Sigmoid colon (tissue), 7 donors: ENCODE measurements around the gene KRT83. TPM values are rescaled to one million over a fixed set of nuclear protein-coding genes. Genes with fewer than 3 reads are reported as not detected.

ENCODE experiments used
- DNase-seq: peaks from one replicate; pipeline ENCODE4 v3.0.0-alpha.2; 2019
- H3K27ac ChIP-seq, 4 donors: fragments of 200-600 bp; sonication (generic); one replicate each; pipeline ENCODE4 v1.5.1; 2016 to 2019; ENCODE audit warnings: mild to moderate bottlenecking in 1 of 4
- H3K27me3 ChIP-seq, 3 donors: fragments of 200-600 bp; sonication (generic); one replicate each; pipeline ENCODE4 v1.5.1; 2019; ENCODE audit warnings: mild to moderate bottlenecking in 1 of 3
- H3K36me3 ChIP-seq, 4 donors: fragments of 200-600 bp; sonication (generic); one replicate each; pipeline ENCODE4 v1.5.1; 2016 to 2019
- H3K4me1 ChIP-seq, 4 donors: fragments of 200-600 bp; sonication (generic); one replicate each; pipeline ENCODE4 v1.5.1; 2017 to 2019
- H3K4me3 ChIP-seq, 4 donors: fragments of 200-600 bp; sonication (generic); one replicate each; pipeline ENCODE4 v1.5.1; 2017 to 2019; ENCODE audit warnings: mild to moderate bottlenecking in 2 of 4, moderate library complexity in 1 of 4
- H3K9me3 ChIP-seq, 4 donors: fragments of 200-600 bp in 3 of 4; sonication (generic) in 3 of 4; one replicate each; pipeline versions ENCODE4 v1.5.1 to v1.6.1; 2013 to 2019
- CTCF ChIP-seq, 4 experiments: fragments of 450-650 bp in 3 of 4; fragments of 200-600 bp in 1 of 4; IDR thresholded peaks; one replicate each; pipeline ENCODE4 v1.5.1; 2016 to 2019; ENCODE audit warnings: antibody characterized with exemption in 4 of 4, mild to moderate bottlenecking in 3 of 4, moderate library complexity in 2 of 4
- EP300 ChIP-seq, 4 donors: sonication (generic); formaldehyde crosslinking; IDR thresholded peaks; one replicate each; pipeline ENCODE4 v1.6.1; 2017; ENCODE audit warnings: antibody characterized with exemption in 4 of 4
- POLR2A ChIP-seq, 2 donors: fragments of 450-650 bp; IDR thresholded peaks; one replicate each; pipeline ENCODE4 v1.6.1; 2016; ENCODE audit warnings: antibody characterized with exemption in 2 of 2, mild to moderate bottlenecking in 2 of 2, moderate library complexity in 2 of 2
- POLR2AphosphoS5 ChIP-seq, 4 donors: sonication (generic); formaldehyde crosslinking; IDR thresholded peaks; one replicate each; pipeline ENCODE4 v1.6.1; 2017; ENCODE audit warnings: antibody characterized with exemption in 4 of 4
- WGBS, 2 donors: extraction: QIAGEN DNeasy Blood & Tissue Kit; methylation state at CpG; one replicate each; pipeline ENCODE4 v1.1.7; 2013; 5-methylcytosine and 5-hydroxymethylcytosine counted together
- intact Hi-C: fragments of 100-400 bp; cut with DNase I; formaldehyde crosslinking; loops from one replicate; pipeline ENCODE4 v1.15.1; 2023
- polyA plus RNA-seq, 3 donors: library from polyadenylated mRNA; stranded (reverse); fragments of 200-250 nt; gene quantifications; one replicate each; pipeline ENCODE4 v1.2.3, GENCODE V29; 2013
- total RNA-seq, 4 donors: library from RNA; depleted of rRNA; stranded (reverse); fragments of >200 nt; gene quantifications; one replicate each; pipeline ENCODE4 v1.1.0, GENCODE V29; 2016
- donor health status: healthy with polysubstance abuse.
- donor health status: Bipolar disorder and iron deficiency.
- donor health status: healthy.

The KRT83 gene
- total RNA-seq (not detected), polyA plus RNA-seq (not detected)

DNA sequence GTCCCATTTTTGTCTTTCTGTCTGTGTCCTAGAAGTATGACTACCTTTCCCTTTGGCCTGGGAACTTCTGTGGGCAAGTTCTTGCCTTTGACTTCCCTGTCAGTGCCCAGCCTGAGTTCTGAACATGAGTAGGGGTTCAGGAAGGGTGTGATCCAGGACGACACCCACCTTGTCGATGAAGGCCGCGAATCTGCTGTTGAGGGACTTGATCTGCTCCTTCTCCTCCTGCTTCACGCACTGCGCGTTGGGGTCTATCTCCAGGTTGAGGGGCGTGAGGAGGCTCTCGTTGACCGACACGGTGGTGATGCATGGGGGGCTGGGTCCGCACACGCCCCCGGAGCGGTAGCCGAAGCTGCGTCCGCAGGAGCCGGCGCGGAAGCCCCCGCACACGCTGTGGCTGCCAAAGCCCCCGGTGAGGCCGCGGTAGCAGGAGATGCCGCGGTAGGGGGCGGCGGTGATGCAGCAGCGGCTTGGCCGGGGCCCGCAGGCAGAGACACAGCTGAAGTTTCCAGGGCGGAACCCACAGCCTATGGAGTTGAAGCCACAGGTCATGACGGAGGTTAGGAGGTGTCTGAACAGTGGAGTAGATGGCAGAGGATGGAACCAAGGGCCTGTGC lies at the start of gene KRT83:
Gene KRT83, minus strand, starts transcription at position 615 of the 617 bp plus-strand sequence. Its CDS starts 63 bp downstream, at position 552.
- Histone ChIP-seq H3K4me3 (no peak within 1 kb of the TSS), H3K27ac (no peak within 1 kb of the TSS), H3K36me3 (no peaks in the 10 kb centered on the region), H3K9me3 (no peaks in the 10 kb centered on the region), H3K27me3 (peaks cover 0 to 5% (median 0%) of the 10 kb centered on the region in 3 donors), H3K4me1 (peaks cover 0 to 10% (median 0%) of the 10 kb centered on the region in 4 donors)
- 76 to 81% methylated on average over 35 of the region's 35 CpGs for WGBS, 2 donors
- no peak for DNase-seq
- TF ChIP-seq CTCF (IDR thresholded peaks at IDR 0.05) (no peak), POLR2AphosphoS5 (IDR thresholded peaks at IDR 0.05) (no peak), POLR2A (IDR thresholded peaks at IDR 0.05) (no peak), EP300 (IDR thresholded peaks at IDR 0.05) (no peak)
- intact Hi-C loops: no loop called here

- H3K4me1 ChIP-seq: peaks cover 0 to 15% (median 0%) of the 10 kb centered on the region in 4 donors
- no peak overlapping the region for H3K27ac ChIP-seq
- 80% methylated on average over 6 of the region's 6 CpGs for WGBS, 2 donors
- H3K9me3 ChIP-seq: no peaks in the 10 kb centered on the region
- no peaks in the 10 kb centered on the region for H3K36me3 ChIP-seq
- no peak overlapping the region for H3K4me3 ChIP-seq
- no peak for TF ChIP-seq POLR2A (IDR thresholded peaks at IDR 0.05)
- intact Hi-C loops: loop anchor here (5.0 to 10.0 kb wide), 2 partner anchors 212 to 615 kb away; no protein-coding TSS in a partner anchor
- no peaks in the 10 kb centered on the region for H3K27me3 ChIP-seq
- no peak for DNase-seq
Observed at GRCh38 chr12:52369809-52370208, 48.6 kb upstream of the KRT83 start.

GRCh38 chr12:52369211-52369610 lies 48.0 kb upstream of the KRT83 start:
- WGBS, 2 donors: 71 to 72% methylated on average over 3 of the region's 3 CpGs
- Histone ChIP-seq H3K27ac (no peak overlapping the region), H3K27me3 (no peaks in the 10 kb centered on the region), H3K36me3 (no peaks in the 10 kb centered on the region), H3K4me1 (peaks cover 0 to 15% (median 0%) of the 10 kb centered on the region in 4 donors), H3K9me3 (no peaks in the 10 kb centered on the region), H3K4me3 (no peak overlapping the region)
- no peak for DNase-seq
- intact Hi-C loops: no loop called here
- TF ChIP-seq POLR2AphosphoS5 (IDR thresholded peaks at IDR 0.05) (no peak), EP300 (IDR thresholded peaks at IDR 0.05) (no peak), POLR2A (IDR thresholded peaks at IDR 0.05) (no peak), CTCF (IDR thresholded peaks at IDR 0.05) (no peak)

DNA sequence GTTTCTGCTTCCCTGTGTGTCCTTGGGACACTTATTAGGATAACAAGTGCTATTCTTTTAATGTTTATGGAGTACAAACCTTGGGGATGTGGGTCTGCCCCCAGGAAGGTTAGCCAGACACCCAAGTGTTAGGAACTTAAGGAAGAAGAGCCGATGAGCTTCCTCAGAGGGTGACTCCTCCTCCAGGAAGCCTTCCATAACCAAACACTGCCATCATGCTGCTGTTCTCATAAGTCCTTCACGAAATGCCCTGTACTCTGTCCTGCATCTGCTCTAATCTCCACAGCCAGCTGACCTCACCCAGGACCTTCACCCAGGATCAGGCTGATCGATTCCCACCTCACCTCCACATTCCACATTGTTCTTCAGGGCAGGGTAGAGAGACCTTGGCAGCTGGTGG lies 47.3 kb upstream of the KRT83 start:
- H3K4me1 ChIP-seq: peaks cover 0 to 15% (median 0%) of the 10 kb centered on the region in 4 donors
- no peaks in the 10 kb centered on the region for H3K9me3 ChIP-seq
- WGBS, 2 donors: 53 to 70% methylated on average over 3 of the region's 3 CpGs
- H3K4me3 ChIP-seq: no peak overlapping the region
- intact Hi-C loops: no loop called here
- H3K27me3 ChIP-seq: no peaks in the 10 kb centered on the region
- H3K36me3 ChIP-seq: no peaks in the 10 kb centered on the region
- no peak overlapping the region for H3K27ac ChIP-seq
- no peak for DNase-seq
- no peak for TF ChIP-seq CTCF (IDR thresholded peaks at IDR 0.05)

- Histone ChIP-seq H3K27ac (no peak overlapping the region), H3K4me1 (peaks cover 0 to 15% (median 0%) of the 10 kb centered on the region in 4 donors), H3K4me3 (no peak overlapping the region), H3K27me3 (no peaks in the 10 kb centered on the region), H3K9me3 (no peaks in the 10 kb centered on the region), H3K36me3 (no peaks in the 10 kb centered on the region)
- no peak for DNase-seq
- TF ChIP-seq EP300 (IDR thresholded peaks at IDR 0.05) (no peak), POLR2AphosphoS5 (IDR thresholded peaks at IDR 0.05) (no peak), CTCF (IDR thresholded peaks at IDR 0.05) (no peak), POLR2A (IDR thresholded peaks at IDR 0.05) (no peak)
- intact Hi-C loops: no loop called here
- WGBS, 2 donors: 76 to 84% methylated on average over 6 of the region's 6 CpGs
Observed at GRCh38 chr12:52367876-52368275, 46.7 kb upstream of the KRT83 start.
